K562 (cell line): ENCODE results near the gene RYK. TPM values are rescaled to one million over a fixed set of nuclear protein-coding genes. Genes with fewer than 3 reads are reported as not detected.

ENCODE experiments used
- ATAC-seq: fragments of 200-7000 bp; cut with Tn5 transposase; 3 replicates; pipeline ENCODE4 v1.9.1; 2020; ENCODE audit warnings: moderate library complexity
- BruUV-seq: library from RNA; stranded (reverse); fragments of 400-500 nt; replicated peaks from 2 replicates; lab custom pipeline; 2021; lab: Mats Ljungman, UMichigan
- CTCF ChIA-PET: fragments of 300-600 bp; formaldehyde crosslinking; extraction: SDS; loops from one replicate; lab custom pipeline; 2021; ENCODE audit warnings: low intra/inter-chr PET ratio; lab: Yijun Ruan, JAX
- POLR2A ChIA-PET: fragments of 300-600, 350-650 bp; sonication (Branson Sonifier 250); formaldehyde crosslinking; extraction: SDS; loops from one replicate; lab custom pipeline; 2021; ENCODE audit warnings: antibody characterized with exemption, inconsistent platforms; lab: Yijun Ruan, JAX
- DNase-seq, 4 experiments: peaks; one replicate each; pipeline versions ENCODE4 v3.0.0 to v3.0.0-alpha.2; 2011 to 2018; ENCODE audit warnings: low spot score in 3 of 4, mixed read lengths in 3 of 4; ENCODE audit errors: extremely low read depth in 1 of 4
- FAIRE-seq: peaks from 2 replicates; lab custom pipeline; 2011; peaks lifted over from hg19 to GRCh38; lab: Jason Lieb, UNC
- H2AFZ ChIP-seq: 2 replicates; pipeline ENCODE4 v1.6.0; 2011; ENCODE audit warnings: low read depth, low read length, control low read depth, inconsistent platforms
- H3K27ac ChIP-seq: fragments of 200-600 bp; 3 replicates; pipeline ENCODE4 v1.8.0; 2011; ENCODE audit warnings: low read depth, mild to moderate bottlenecking, control low read depth, inconsistent platforms, low read length, moderate library complexity, mixed read lengths; ENCODE audit errors: extremely low read depth
- H3K27me3 ChIP-seq, 2 experiments: fragments of 300-600 bp in 1 of 2; 2 replicates in 1 of 2; 3 replicates in 1 of 2; pipeline versions ENCODE4 v1.6.0 to v1.8.0; 2011; ENCODE audit warnings: inconsistent platforms in 2 of 2, low read length in 2 of 2, mild to moderate bottlenecking in 1 of 2, mixed read lengths in 1 of 2, moderate library complexity in 1 of 2; ENCODE audit not compliant: control insufficient read depth in 2 of 2, insufficient read depth in 2 of 2
- H3K36me3 ChIP-seq: fragments of 300-600 bp; 3 replicates; pipeline ENCODE4 v1.8.0; 2011; ENCODE audit warnings: mild to moderate bottlenecking, low read length, inconsistent platforms; ENCODE audit not compliant: control insufficient read depth, insufficient read depth
- H3K4me1 ChIP-seq, 2 experiments: fragments of 200-600 bp in 1 of 2; replicated peaks in 1 of 2; 2 replicates in 1 of 2; 3 replicates in 1 of 2; pipeline versions ENCODE4 v1.5.1 to v1.8.0; 2011; ENCODE audit warnings: inconsistent platforms in 2 of 2, low read length in 2 of 2, mild to moderate bottlenecking in 1 of 2, mixed read lengths in 1 of 2, moderate library complexity in 1 of 2; ENCODE audit not compliant: control insufficient read depth in 2 of 2, insufficient read depth in 2 of 2
- H3K4me2 ChIP-seq: 2 replicates; pipeline ENCODE4 v1.6.1; 2011; ENCODE audit warnings: low read length, control low read depth, inconsistent platforms, mixed read lengths; ENCODE audit not compliant: insufficient read depth
- H3K4me3 ChIP-seq: fragments of 200-600 bp; sonication (generic), shearing (Covaris generic); 2 replicates; pipeline ENCODE4 v1.5.1; 2016; ENCODE audit warnings: control low read depth, inconsistent platforms
- H3K79me2 ChIP-seq: fragments of 200-600 bp; 3 replicates; pipeline ENCODE4 v1.8.0; 2011; ENCODE audit warnings: low read length, inconsistent platforms; ENCODE audit not compliant: control insufficient read depth, insufficient read depth
- H3K9ac ChIP-seq, 2 experiments: 2 replicates each; pipeline versions ENCODE4 v1.6.0 to v1.6.1; 2011; ENCODE audit warnings: low read depth in 2 of 2, low read length in 2 of 2, control low read depth in 1 of 2, inconsistent platforms in 1 of 2, mild to moderate bottlenecking in 1 of 2, mixed read lengths in 1 of 2; ENCODE audit not compliant: insufficient read depth in 1 of 2
- H3K9me1 ChIP-seq: one replicate; pipeline ENCODE4 v1.6.0; 2011; ENCODE audit warnings: inconsistent platforms, mild to moderate bottlenecking, low read length, moderate library complexity; ENCODE audit not compliant: control insufficient read depth, insufficient read depth
- H3K9me3 ChIP-seq: replicated peaks from 2 replicates; pipeline ENCODE4 v1.5.1; 2011; ENCODE audit warnings: low read depth, low read length, inconsistent platforms; ENCODE audit not compliant: control insufficient read depth, insufficient read depth
- H4K20me1 ChIP-seq: replicated peaks from 2 replicates; pipeline ENCODE4 v1.6.1; 2011; ENCODE audit warnings: low read length, inconsistent platforms, mixed read lengths; ENCODE audit not compliant: control insufficient read depth, insufficient read depth
- CXXC5 ChIP-seq: fragments of 250-450 bp; sonication (Bioruptor Pico); IDR thresholded peaks from 2 replicates; pipeline ENCODE4 v1.8.0; 2022; ENCODE audit warnings: inconsistent platforms, mild to moderate bottlenecking, moderate library complexity
- ELF2 ChIP-seq: fragments of 250-450 bp; sonication (Bioruptor Pico); IDR thresholded peaks from 2 replicates; pipeline ENCODE4 v1.5.0; 2021; ENCODE audit warnings: mild to moderate bottlenecking
- RBM34 ChIP-seq: fragments of 200-400 bp; formaldehyde crosslinking; IDR thresholded peaks from 2 replicates; pipeline ENCODE4 v1.6.1; 2018; ENCODE audit warnings: low read length, borderline replicate concordance; ENCODE audit not compliant: insufficient read depth
- TEAD4 ChIP-seq, 2 experiments: sonication (generic) in 1 of 2; formaldehyde crosslinking in 1 of 2; IDR thresholded peaks; 2 replicates each; pipeline versions ENCODE4 v1.6.1 to v1.8.0; 2012 to 2022; ENCODE audit warnings: borderline replicate concordance in 1 of 2, inconsistent platforms in 1 of 2, low read length in 1 of 2, mild to moderate bottlenecking in 1 of 2, missing genetic modification reagents in 1 of 2
- ZC3H11A ChIP-seq: IDR thresholded peaks from 2 replicates; pipeline ENCODE4 v1.6.1; 2012; ENCODE audit warnings: low read depth, low read length, improper control_type of control experiment
- ZC3H4 ChIP-seq: sonication (generic); formaldehyde crosslinking; IDR thresholded peaks from 2 replicates; pipeline ENCODE4 v1.9.0; 2021; ENCODE audit warnings: missing genetic modification reagents, borderline replicate concordance
- ZNF12 ChIP-seq: sonication (generic); formaldehyde crosslinking; IDR thresholded peaks from 2 replicates; pipeline ENCODE4 v1.4.0; 2020; ENCODE audit warnings: mild to moderate bottlenecking, missing genetic modification reagents
- ZNF507 ChIP-seq: conservative IDR thresholded peaks from 2 replicates; pipeline ENCODE4 v1.6.1; 2017; ENCODE audit warnings: missing genetic modification characterization, missing compliant biosample characterization
- ZNF695 ChIP-seq: fragments of 450-650 bp; formaldehyde crosslinking; IDR thresholded peaks from 2 replicates; pipeline ENCODE4 v1.4.0; 2020; ENCODE audit warnings: mild to moderate bottlenecking, moderate library complexity
- WGBS: fragments of 100-300 bp; shearing (Covaris generic); methylation state at CpG from one replicate; pipeline ENCODE4 v1.1.6; 2016; ENCODE audit warnings: low coverage, mixed read lengths; ENCODE audit not compliant: insufficient coverage; ENCODE audit errors: missing lambda C conversion rate; 5-methylcytosine and 5-hydroxymethylcytosine counted together
- in situ Hi-C: fragments of 300-500 bp; cut with MboI; formaldehyde crosslinking; loops from 4 replicates; pipeline ENCODE4 v1.15.0; 2018; ENCODE audit warnings: inconsistent platforms, mixed read lengths
- intact Hi-C: fragments of 100-400 bp; cut with micrococcal nuclease; formaldehyde crosslinking; loops from 2 replicates; pipeline ENCODE4 v1.14.2; 2022
- polyA plus RNA-seq, 8 experiments: library from polyadenylated mRNA; depleted of rRNA in 4 of 8; stranded (reverse) in 5 of 8; unstranded in 3 of 8; fragments of >200 nt; fragmentation: Nextera tagmentation in 2 of 8; fragmentation: Illumina TruSeq in 1 of 8; extraction: Ambion mirVana in 2 of 8; extraction: Trizol in 1 of 8; gene quantifications; 2 replicates each; pipeline versions ENCODE4 v1.2.1 to v1.2.3, GENCODE V29; 2011 to 2014; ENCODE audit warnings: inconsistent platforms in 1 of 8, missing spikeins in 1 of 8
- total RNA-seq, 7 experiments: library from RNA; depleted of rRNA in 6 of 7; stranded (reverse); fragments of >200 nt in 6 of 7; fragmentation: Illumina TruSeq in 2 of 7; extraction: Trizol in 2 of 7; gene quantifications; 2 replicates each; pipeline versions ENCODE4 v1.2.1 to v1.2.3, GENCODE V29; 2011 to 2021; ENCODE audit warnings: low replicate concordance in 1 of 7
- TF ChIP-seq, protein P1 (sequence below): fragments of 450-650 bp; formaldehyde crosslinking; IDR thresholded peaks from 2 replicates; pipeline ENCODE4 v1.4.0; 2020; ENCODE audit warnings: mild to moderate bottlenecking, moderate library complexity
- TF ChIP-seq, protein P2 (sequence below): sonication (generic); formaldehyde crosslinking; IDR thresholded peaks from 2 replicates; pipeline ENCODE4 v1.8.1; 2023; ENCODE audit warnings: mild to moderate bottlenecking, missing genetic modification reagents

The RYK gene
- total and polyA plus RNA-seq, 9 of the 15 experiments (the other 6 are each of a cell fraction or from before 2014, with no cell fraction given): 4.2 to 29.5 (median 16.6) TPM

- ChIA-PET CTCF (interaction anchor here (0.5 kb wide), 1 partner anchor 11 kb away, joined by 3 read pairs; no protein-coding TSS in a partner anchor), POLR2A (no interaction called here)
- FAIRE-seq (no peak), DNase-seq (no peak), ATAC-seq (no peak)
- H3K9me3 ChIP-seq: no peaks in the 10 kb centered on the region; the same call in 1 of the 2 replicates
- no peak overlapping the region for H3K4me2 ChIP-seq
- no peaks in the 10 kb centered on the region for H3K9me1 ChIP-seq
- H3K36me3 ChIP-seq: peaks cover 2% of the 10 kb centered on the region; the same call in 1 of the 3 replicates
- peaks cover under 1 to 7% of the 10 kb centered on the region in 2 experiments; a peak in 4 of 5 replicates for H3K4me1 ChIP-seq
- no peak overlapping the region for H3K9ac ChIP-seq
- intact Hi-C loops (no loop called here), in situ Hi-C loops (no loop called here)
- peaks cover 96% of the 10 kb centered on the region for H3K79me2 ChIP-seq
- no peak overlapping the region for H3K4me3 ChIP-seq
- no peak overlapping the region for H3K27ac ChIP-seq
- 59% methylated on average over 2 of the region's 2 CpGs for WGBS
- no peak overlapping the region for H2AFZ ChIP-seq
- H4K20me1 ChIP-seq: peaks cover 27% of the 10 kb centered on the region; the same call in 1 of the 2 replicates
- no TSS peak for BruUV-seq
- no peaks in the 10 kb centered on the region for H3K27me3 ChIP-seq
- TF ChIP-seq ZNF695 (no peak), ZNF12 (CRISPR knock-in tag) (no peak), TEAD4 (IDR thresholded peaks at IDR 0.05; ENCODE audit: low read length) (no peak), TEAD4 (CRISPR knock-in tag; IDR thresholded peaks at IDR 0.05; ENCODE audit: borderline replicate concordance) (no peak), ELF2 (CRISPR knock-in tag) (no peak), ZC3H4 (CRISPR knock-in tag) (no peak), ZNF507 (tag) (no peak), RBM34 (no peak), CXXC5 (no peak), ZC3H11A (no peak)
- TF ChIP-seq, protein P1, sequence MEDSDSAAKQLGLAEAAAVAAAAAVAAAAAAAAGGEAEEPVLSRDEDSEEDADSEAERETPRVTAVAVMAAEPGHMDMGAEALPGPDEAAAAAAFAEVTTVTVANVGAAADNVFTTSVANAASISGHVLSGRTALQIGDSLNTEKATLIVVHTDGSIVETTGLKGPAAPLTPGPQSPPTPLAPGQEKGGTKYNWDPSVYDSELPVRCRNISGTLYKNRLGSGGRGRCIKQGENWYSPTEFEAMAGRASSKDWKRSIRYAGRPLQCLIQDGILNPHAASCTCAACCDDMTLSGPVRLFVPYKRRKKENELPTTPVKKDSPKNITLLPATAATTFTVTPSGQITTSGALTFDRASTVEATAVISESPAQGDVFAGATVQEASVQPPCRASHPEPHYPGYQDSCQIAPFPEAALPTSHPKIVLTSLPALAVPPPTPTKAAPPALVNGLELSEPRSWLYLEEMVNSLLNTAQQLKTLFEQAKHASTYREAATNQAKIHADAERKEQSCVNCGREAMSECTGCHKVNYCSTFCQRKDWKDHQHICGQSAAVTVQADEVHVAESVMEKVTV (CRISPR knock-in tag): no peak
- TF ChIP-seq, protein P2, sequence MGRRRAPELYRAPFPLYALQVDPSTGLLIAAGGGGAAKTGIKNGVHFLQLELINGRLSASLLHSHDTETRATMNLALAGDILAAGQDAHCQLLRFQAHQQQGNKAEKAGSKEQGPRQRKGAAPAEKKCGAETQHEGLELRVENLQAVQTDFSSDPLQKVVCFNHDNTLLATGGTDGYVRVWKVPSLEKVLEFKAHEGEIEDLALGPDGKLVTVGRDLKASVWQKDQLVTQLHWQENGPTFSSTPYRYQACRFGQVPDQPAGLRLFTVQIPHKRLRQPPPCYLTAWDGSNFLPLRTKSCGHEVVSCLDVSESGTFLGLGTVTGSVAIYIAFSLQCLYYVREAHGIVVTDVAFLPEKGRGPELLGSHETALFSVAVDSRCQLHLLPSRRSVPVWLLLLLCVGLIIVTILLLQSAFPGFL (CRISPR knock-in tag): no peak
Measured at GRCh38 chr3:134244921-134245320, 5.7 kb downstream of the RYK start.
